ENCODE data around the gene DHRS7C.

DHRS7C gene

GRCh38 chr17:9824797-9825338, 33.5 kb upstream of the DHRS7C start:
- Histone ChIP-seq H3K27me3 (ENCODE audit: control insufficient read depth in 5 of 5, insufficient read depth in 4 of 5, low read length in 5 of 5) (peaks cover 0 to 4% (median 0%) of the 10 kb centered on the region in 5 donors), H3K9ac (ENCODE audit: low read length in 5 of 5) (no peak overlapping the region), H3K36me3 (ENCODE audit: control insufficient read depth in 5 of 5, insufficient read depth in 5 of 5, low read length in 5 of 5) (no peaks in the 10 kb centered on the region), H3K4me3 (ENCODE audit: low read depth in 1 of 5, low read length in 5 of 5) (no peak overlapping the region), H3K9me3 (ENCODE audit: control insufficient read depth in 5 of 5, low read length in 5 of 5) (no peaks in the 10 kb centered on the region), H3K4me1 (ENCODE audit: control insufficient read depth in 5 of 5, insufficient read depth in 5 of 5, low read length in 5 of 5) (peaks cover 0 to 6% (median 2%) of the 10 kb centered on the region in 5 donors), H3K27ac (ENCODE audit: low read depth, low read length) (no peak overlapping the region)

GRCh38 chr17:9824094-9824493, 32.7 kb upstream of the DHRS7C start:
- Histone ChIP-seq H3K9me3 (ENCODE audit: control insufficient read depth in 5 of 5, low read length in 5 of 5) (no peaks in the 10 kb centered on the region), H3K36me3 (ENCODE audit: control insufficient read depth in 5 of 5, insufficient read depth in 5 of 5, low read length in 5 of 5) (no peaks in the 10 kb centered on the region), H3K9ac (ENCODE audit: low read length in 5 of 5) (no peak overlapping the region), H3K27ac (ENCODE audit: low read depth, low read length) (no peak overlapping the region), H3K4me3 (ENCODE audit: low read depth in 1 of 5, low read length in 5 of 5) (no peak overlapping the region), H3K27me3 (ENCODE audit: control insufficient read depth in 5 of 5, insufficient read depth in 4 of 5, low read length in 5 of 5) (peaks cover 0 to 4% (median 0%) of the 10 kb centered on the region in 5 donors), H3K4me1 (ENCODE audit: control insufficient read depth in 5 of 5, insufficient read depth in 5 of 5, low read length in 5 of 5) (peaks cover 0 to 6% (median 2%) of the 10 kb centered on the region in 5 donors)

GRCh38 chr17:9821921-9822320, 30.5 kb upstream of the DHRS7C start, which contains the start of gene GSG1L2:
Gene GSG1L2, minus strand, starts transcription at chr17:9822079. Its CDS starts 8 bp downstream, at chr17:9822071.
- Histone ChIP-seq H3K9ac (ENCODE audit: low read length in 5 of 5) (no peak within 1 kb of the TSS), H3K36me3 (ENCODE audit: control insufficient read depth in 5 of 5, insufficient read depth in 5 of 5, low read length in 5 of 5) (no peaks in the 10 kb centered on the region), H3K27ac (ENCODE audit: low read depth, low read length) (no peak within 1 kb of the TSS), H3K9me3 (ENCODE audit: control insufficient read depth in 5 of 5, low read length in 5 of 5) (no peaks in the 10 kb centered on the region), H3K27me3 (ENCODE audit: control insufficient read depth in 5 of 5, insufficient read depth in 4 of 5, low read length in 5 of 5) (peaks cover 0 to 4% (median 0%) of the 10 kb centered on the region in 5 donors), H3K4me3 (ENCODE audit: low read depth in 1 of 5, low read length in 5 of 5) (no peak within 1 kb of the TSS), H3K4me1 (ENCODE audit: control insufficient read depth in 5 of 5, insufficient read depth in 5 of 5, low read length in 5 of 5) (no peaks in the 10 kb centered on the region)

GRCh38 chr17:9820448-9820847, 29.1 kb upstream of the DHRS7C start:
- H3K4me3 ChIP-seq (ENCODE audit: low read depth in 1 of 5, low read length in 5 of 5) = no peak overlapping the region
- no peak overlapping the region for H3K9ac ChIP-seq (ENCODE audit: low read length in 5 of 5)
- H3K27me3 ChIP-seq (ENCODE audit: control insufficient read depth in 5 of 5, insufficient read depth in 4 of 5, low read length in 5 of 5) = peaks cover 0 to 4% (median 0%) of the 10 kb centered on the region in 5 donors

DNA sequence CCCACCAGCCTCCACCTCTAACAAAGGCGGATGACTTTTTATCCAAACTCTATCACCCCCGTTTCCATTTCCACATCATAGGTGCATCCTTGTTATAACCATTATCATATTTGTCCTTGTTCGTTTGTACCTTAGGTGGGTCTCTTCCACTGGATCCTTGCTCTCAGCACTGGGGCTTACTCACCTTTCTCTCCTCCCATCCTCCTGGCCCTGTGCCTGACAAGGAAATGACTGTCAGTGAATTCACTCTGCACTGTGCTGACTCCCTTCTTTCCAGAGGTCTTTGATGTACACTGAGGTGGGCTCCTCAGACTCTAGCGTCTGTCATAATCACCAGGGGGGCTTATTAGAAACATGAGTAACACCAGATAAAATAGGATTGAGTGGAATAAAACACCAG, 27.4 kb upstream of the DHRS7C start:
- H3K4me1 ChIP-seq (ENCODE audit: control insufficient read depth in 5 of 5, insufficient read depth in 5 of 5, low read length in 5 of 5) = no peaks in the 10 kb centered on the region
- H3K9ac ChIP-seq (ENCODE audit: low read length in 5 of 5) = no peak overlapping the region
- H3K36me3 ChIP-seq (ENCODE audit: control insufficient read depth in 5 of 5, insufficient read depth in 5 of 5, low read length in 5 of 5) = no peaks in the 10 kb centered on the region
- no peaks in the 10 kb centered on the region for H3K9me3 ChIP-seq (ENCODE audit: control insufficient read depth in 5 of 5, low read length in 5 of 5)
- no peak overlapping the region for H3K27ac ChIP-seq (ENCODE audit: low read depth, low read length)
- H3K27me3 ChIP-seq (ENCODE audit: control insufficient read depth in 5 of 5, insufficient read depth in 4 of 5, low read length in 5 of 5) = no peaks in the 10 kb centered on the region
- H3K4me3 ChIP-seq (ENCODE audit: low read depth in 1 of 5, low read length in 5 of 5) = no peak overlapping the region

More at GRCh38 chr17:9820448-9820847, 29.1 kb upstream of the DHRS7C start:
- Histone ChIP-seq H3K9me3 (ENCODE audit: control insufficient read depth in 5 of 5, low read length in 5 of 5) (no peaks in the 10 kb centered on the region), H3K27ac (ENCODE audit: low read depth, low read length) (no peak overlapping the region), H3K36me3 (ENCODE audit: control insufficient read depth in 5 of 5, insufficient read depth in 5 of 5, low read length in 5 of 5) (no peaks in the 10 kb centered on the region), H3K4me1 (ENCODE audit: control insufficient read depth in 5 of 5, insufficient read depth in 5 of 5, low read length in 5 of 5) (no peaks in the 10 kb centered on the region)

- Histone ChIP-seq H3K4me1 (ENCODE audit: control insufficient read depth in 5 of 5, insufficient read depth in 5 of 5, low read length in 5 of 5) (no peaks in the 10 kb centered on the region), H3K4me3 (ENCODE audit: low read depth in 1 of 5, low read length in 5 of 5) (no peak overlapping the region), H3K27ac (ENCODE audit: low read depth, low read length) (no peak overlapping the region), H3K9me3 (ENCODE audit: control insufficient read depth in 5 of 5, low read length in 5 of 5) (no peaks in the 10 kb centered on the region), H3K9ac (ENCODE audit: low read length in 5 of 5) (no peak overlapping the region), H3K27me3 (ENCODE audit: control insufficient read depth in 5 of 5, insufficient read depth in 4 of 5, low read length in 5 of 5) (no peaks in the 10 kb centered on the region), H3K36me3 (ENCODE audit: control insufficient read depth in 5 of 5, insufficient read depth in 5 of 5, low read length in 5 of 5) (no peaks in the 10 kb centered on the region)
Observed at GRCh38 chr17:9817086-9817485, 25.7 kb upstream of the DHRS7C start.

- Histone ChIP-seq H3K9me3 (ENCODE audit: control insufficient read depth in 5 of 5, low read length in 5 of 5) (no peaks in the 10 kb centered on the region), H3K9ac (ENCODE audit: low read length in 5 of 5) (no peak overlapping the region), H3K36me3 (ENCODE audit: control insufficient read depth in 5 of 5, insufficient read depth in 5 of 5, low read length in 5 of 5) (no peaks in the 10 kb centered on the region), H3K27ac (ENCODE audit: low read depth, low read length) (no peak overlapping the region), H3K27me3 (ENCODE audit: control insufficient read depth in 5 of 5, insufficient read depth in 4 of 5, low read length in 5 of 5) (no peaks in the 10 kb centered on the region), H3K4me1 (ENCODE audit: control insufficient read depth in 5 of 5, insufficient read depth in 5 of 5, low read length in 5 of 5) (no peaks in the 10 kb centered on the region), H3K4me3 (ENCODE audit: low read depth in 1 of 5, low read length in 5 of 5) (no peak overlapping the region)
Observed at GRCh38 chr17:9816472-9816871, 25.1 kb upstream of the DHRS7C start.

DNA sequence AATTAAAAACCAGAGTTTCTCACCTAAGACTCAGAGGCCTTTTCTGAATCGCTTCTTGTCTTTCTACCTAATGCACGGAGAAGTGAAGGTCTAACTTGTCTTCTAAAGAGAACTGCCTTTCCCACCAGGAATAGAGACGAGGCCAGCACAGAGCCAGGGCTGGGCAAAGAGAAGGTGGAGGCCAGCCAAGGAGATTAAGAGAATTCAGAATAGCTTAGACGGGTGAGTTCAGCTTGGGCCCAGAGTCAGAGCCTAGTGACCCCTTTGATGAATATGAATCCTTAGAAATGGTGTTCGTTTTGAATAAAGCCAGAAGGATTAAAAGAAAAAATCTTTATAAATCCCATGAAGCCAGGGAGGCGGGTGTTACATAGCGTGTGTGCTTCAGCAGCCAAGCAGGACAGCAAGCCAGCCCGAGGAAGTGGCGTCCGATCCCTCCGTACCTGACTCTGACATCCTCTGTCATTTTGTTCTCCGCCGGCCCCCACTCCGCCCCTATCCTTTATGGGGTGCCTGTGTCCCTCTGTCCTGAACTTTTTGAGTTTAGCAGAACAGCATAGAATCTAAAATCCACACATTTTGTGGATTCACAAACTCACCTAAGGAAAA, 23.0 kb upstream of the DHRS7C start:
- Histone ChIP-seq H3K4me1 (ENCODE audit: control insufficient read depth in 5 of 5, insufficient read depth in 5 of 5, low read length in 5 of 5) (no peaks in the 10 kb centered on the region), H3K27ac (ENCODE audit: low read depth, low read length) (no peak overlapping the region), H3K9me3 (ENCODE audit: control insufficient read depth in 5 of 5, low read length in 5 of 5) (no peaks in the 10 kb centered on the region), H3K4me3 (ENCODE audit: low read depth in 1 of 5, low read length in 5 of 5) (no peak overlapping the region), H3K9ac (ENCODE audit: low read length in 5 of 5) (no peak overlapping the region), H3K36me3 (ENCODE audit: control insufficient read depth in 5 of 5, insufficient read depth in 5 of 5, low read length in 5 of 5) (no peaks in the 10 kb centered on the region), H3K27me3 (ENCODE audit: control insufficient read depth in 5 of 5, insufficient read depth in 4 of 5, low read length in 5 of 5) (no peaks in the 10 kb centered on the region)

DNA sequence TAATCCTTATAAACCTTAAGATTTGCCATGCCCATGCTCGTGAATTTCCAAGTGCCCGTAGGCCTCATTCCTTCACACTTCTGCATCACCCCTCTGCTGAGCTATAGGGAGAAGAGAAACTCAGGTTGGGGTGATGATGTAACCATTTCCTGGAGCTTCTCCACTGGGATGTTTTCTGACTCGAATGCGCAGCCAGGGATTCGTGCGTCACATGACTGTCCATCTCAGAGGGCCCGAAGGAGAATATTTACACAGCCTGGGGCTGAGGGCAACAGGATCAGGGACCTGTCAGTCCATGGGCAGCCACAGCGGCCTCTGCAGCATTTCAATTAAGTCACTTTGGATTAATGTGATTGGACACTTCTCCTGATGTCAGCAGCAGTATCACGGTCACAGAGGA, 21.8 kb upstream of the DHRS7C start:
- Histone ChIP-seq H3K27me3 (ENCODE audit: control insufficient read depth in 5 of 5, insufficient read depth in 4 of 5, low read length in 5 of 5) (no peaks in the 10 kb centered on the region), H3K27ac (ENCODE audit: low read depth, low read length) (no peak overlapping the region), H3K9me3 (ENCODE audit: control insufficient read depth in 5 of 5, low read length in 5 of 5) (no peaks in the 10 kb centered on the region), H3K4me1 (ENCODE audit: control insufficient read depth in 5 of 5, insufficient read depth in 5 of 5, low read length in 5 of 5) (no peaks in the 10 kb centered on the region), H3K4me3 (ENCODE audit: low read depth in 1 of 5, low read length in 5 of 5) (no peak overlapping the region), H3K9ac (ENCODE audit: low read length in 5 of 5) (no peak overlapping the region), H3K36me3 (ENCODE audit: control insufficient read depth in 5 of 5, insufficient read depth in 5 of 5, low read length in 5 of 5) (no peaks in the 10 kb centered on the region)

GRCh38 chr17:9811537-9811936, 20.1 kb upstream of the DHRS7C start:
- Histone ChIP-seq H3K36me3 (ENCODE audit: control insufficient read depth in 5 of 5, insufficient read depth in 5 of 5, low read length in 5 of 5) (no peaks in the 10 kb centered on the region), H3K4me1 (ENCODE audit: control insufficient read depth in 5 of 5, insufficient read depth in 5 of 5, low read length in 5 of 5) (no peaks in the 10 kb centered on the region), H3K4me3 (ENCODE audit: low read depth in 1 of 5, low read length in 5 of 5) (no peak overlapping the region), H3K27me3 (ENCODE audit: control insufficient read depth in 5 of 5, insufficient read depth in 4 of 5, low read length in 5 of 5) (no peaks in the 10 kb centered on the region), H3K9ac (ENCODE audit: low read length in 5 of 5) (no peak overlapping the region), H3K9me3 (ENCODE audit: control insufficient read depth in 5 of 5, low read length in 5 of 5) (no peaks in the 10 kb centered on the region), H3K27ac (ENCODE audit: low read depth, low read length) (no peak overlapping the region)
